Peyer's patch (tissue), 4 donors: ENCODE measurements around the gene RCVRN. TPM values are rescaled to one million over a fixed set of nuclear protein-coding genes. Genes with fewer than 3 reads are reported as not detected.

ENCODE experiments used
- DNase-seq, 3 donors: peaks; one replicate each; pipeline ENCODE4 v3.0.0-alpha.2; 2017 to 2019
- H3K27ac ChIP-seq, 4 donors: fragments of 200-600 bp; sonication (generic); one replicate each; pipeline ENCODE4 v1.5.1; 2016 to 2019
- H3K27me3 ChIP-seq, 2 donors: fragments of 200-600 bp; sonication (generic); one replicate each; pipeline ENCODE4 v1.5.1; 2019
- H3K36me3 ChIP-seq, 3 donors: fragments of 200-600 bp; sonication (generic); one replicate each; pipeline ENCODE4 v1.5.1; 2016 to 2019
- H3K4me1 ChIP-seq, 4 donors: fragments of 200-600 bp; sonication (generic); one replicate each; pipeline ENCODE4 v1.5.1; 2016 to 2019
- H3K4me3 ChIP-seq, 4 donors: fragments of 200-600 bp; sonication (generic); 1 replicate in 3 of 4; 2 replicates in 1 of 4; pipeline ENCODE4 v1.5.1; 2016 to 2019; ENCODE audit warnings: mild to moderate bottlenecking in 1 of 4
- H3K9me3 ChIP-seq, 4 donors: fragments of 200-600 bp; sonication (generic); one replicate each; pipeline ENCODE4 v1.5.1; 2016 to 2019; ENCODE audit warnings: mild to moderate bottlenecking in 1 of 4
- CTCF ChIP-seq, 6 experiments: fragments of 450-650 bp in 4 of 6; fragments of 200-600 bp in 2 of 6; sonication (generic) in 1 of 6; IDR thresholded peaks; one replicate each; pipeline ENCODE4 v1.5.1; 2017 to 2019; ENCODE audit warnings: antibody characterized with exemption in 6 of 6, mild to moderate bottlenecking in 3 of 6, moderate library complexity in 1 of 6
- POLR2A ChIP-seq, 2 donors: fragments of 450-650 bp; IDR thresholded peaks; one replicate each; pipeline ENCODE4 v1.5.1; 2017; ENCODE audit warnings: antibody characterized with exemption in 2 of 2, mild to moderate bottlenecking in 2 of 2, moderate library complexity in 2 of 2
- total RNA-seq, 4 donors: library from RNA; depleted of rRNA; stranded (reverse); fragments of >200 nt; gene quantifications; one replicate each; pipeline ENCODE4 v1.1.0, GENCODE V29; 2016

The RCVRN gene
- total RNA-seq, 4 donors from 2014 or later = not detected

GRCh38 chr17:9942885-9943284 lies 37.8 kb upstream of the RCVRN start:
- DNase-seq = no peak
- TF ChIP-seq CTCF (IDR thresholded peaks at IDR 0.05) (no peak), POLR2A (IDR thresholded peaks at IDR 0.05) (no peak)
- no peak overlapping the region for H3K27ac ChIP-seq
- peaks cover 0 to 4% (median 0%) of the 10 kb centered on the region in 4 donors for H3K9me3 ChIP-seq
- no peaks in the 10 kb centered on the region for H3K4me1 ChIP-seq
- H3K4me3 ChIP-seq = no peak overlapping the region
- no peaks in the 10 kb centered on the region for H3K27me3 ChIP-seq
- H3K36me3 ChIP-seq = peaks cover 0 to 7% (median 0%) of the 10 kb centered on the region in 3 donors

DNA sequence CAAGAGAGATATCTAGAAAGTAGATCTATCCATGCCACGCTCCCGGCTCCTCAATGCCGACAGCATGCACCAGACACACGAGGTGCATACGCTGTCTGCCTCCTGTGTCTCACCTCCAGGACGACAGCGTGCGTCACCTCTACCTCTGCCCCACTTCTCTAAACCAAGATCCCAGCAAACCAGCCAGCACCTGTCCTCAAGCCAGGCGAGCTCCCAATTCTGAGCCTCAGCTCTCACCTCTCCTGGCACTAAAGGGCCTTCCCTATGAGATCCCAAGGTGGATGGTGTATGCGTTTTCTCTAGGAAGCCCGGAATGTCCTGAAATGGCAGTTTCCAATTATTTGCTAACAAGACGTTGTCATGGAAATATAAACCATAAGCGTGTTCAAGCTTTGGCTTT lies 36.2 kb upstream of the RCVRN start:
- H3K9me3 ChIP-seq = peaks cover 0 to 4% (median 0%) of the 10 kb centered on the region in 4 donors
- H3K4me1 ChIP-seq = no peaks in the 10 kb centered on the region
- H3K27ac ChIP-seq = no peak overlapping the region
- H3K36me3 ChIP-seq = peaks cover 0 to 7% (median 0%) of the 10 kb centered on the region in 3 donors
- H3K27me3 ChIP-seq = no peaks in the 10 kb centered on the region
- no peak overlapping the region for H3K4me3 ChIP-seq
- no peak for DNase-seq
- TF ChIP-seq POLR2A (IDR thresholded peaks at IDR 0.05) (no peak), CTCF (IDR thresholded peaks at IDR 0.05) (no peak)

- Histone ChIP-seq H3K27me3 (no peaks in the 10 kb centered on the region), H3K27ac (no peak overlapping the region), H3K4me3 (no peak overlapping the region), H3K9me3 (peaks cover 0 to 4% (median 1%) of the 10 kb centered on the region in 4 donors), H3K36me3 (peaks cover 0 to 7% (median 0%) of the 10 kb centered on the region in 3 donors), H3K4me1 (no peaks in the 10 kb centered on the region)
- TF ChIP-seq POLR2A (IDR thresholded peaks at IDR 0.05) (no peak), CTCF (IDR thresholded peaks at IDR 0.05) (no peak)
- DNase-seq = no peak
Measured at GRCh38 chr17:9940841-9941240, 35.8 kb upstream of the RCVRN start.

GRCh38 chr17:9938764-9939163 lies 33.7 kb upstream of the RCVRN start:
- peaks cover 0 to 7% (median 0%) of the 10 kb centered on the region in 3 donors for H3K36me3 ChIP-seq
- H3K27ac ChIP-seq = no peak overlapping the region
- TF ChIP-seq CTCF (IDR thresholded peaks at IDR 0.05) (no peak), POLR2A (IDR thresholded peaks at IDR 0.05) (no peak)
- DNase-seq = no peak
- no peak overlapping the region for H3K4me3 ChIP-seq
- peaks cover 0 to 4% (median 1%) of the 10 kb centered on the region in 4 donors for H3K9me3 ChIP-seq
- H3K27me3 ChIP-seq = no peaks in the 10 kb centered on the region
- no peaks in the 10 kb centered on the region for H3K4me1 ChIP-seq

- Histone ChIP-seq H3K4me3 (no peak overlapping the region), H3K9me3 (peaks cover 0 to 4% (median 1%) of the 10 kb centered on the region in 4 donors), H3K27me3 (no peaks in the 10 kb centered on the region), H3K4me1 (no peaks in the 10 kb centered on the region), H3K27ac (no peak overlapping the region), H3K36me3 (peaks cover 0 to 7% (median 0%) of the 10 kb centered on the region in 3 donors)
- no peak for DNase-seq
- TF ChIP-seq POLR2A (IDR thresholded peaks at IDR 0.05) = no peak
- no peak for TF ChIP-seq CTCF (IDR thresholded peaks at IDR 0.05)
Measured at GRCh38 chr17:9937901-9938300, 32.8 kb upstream of the RCVRN start.
